H1 (cell line): ENCODE data around the gene PPP2R1A. TPM values are rescaled to one million over a fixed set of nuclear protein-coding genes. Genes with fewer than 3 reads are reported as not detected.

Experiments used
- KDM1A ChIP-seq: fragments of 200-600, 300-600 bp; sonication (generic); IDR thresholded peaks from 2 replicates; pipeline ENCODE4 v1.7.1; 2016; ENCODE audit warnings: mild to moderate bottlenecking, low read length, borderline replicate concordance
- MAX ChIP-seq: IDR thresholded peaks from 2 replicates; pipeline ENCODE4 v1.6.1; 2012; ENCODE audit warnings: inconsistent platforms
- POU5F1 ChIP-seq: IDR thresholded peaks from 2 replicates; pipeline ENCODE4 v1.6.1; 2011; ENCODE audit warnings: low read depth, mild to moderate bottlenecking, low read length, moderate library complexity
- RXRA ChIP-seq: IDR thresholded peaks from 2 replicates; pipeline ENCODE4 v1.6.1; 2011; ENCODE audit warnings: low read depth, mild to moderate bottlenecking, low read length, moderate library complexity; ENCODE audit not compliant: insufficient read depth
- SAP30 ChIP-seq: fragments of 300-600 bp; sonication (generic); IDR thresholded peaks from 2 replicates; pipeline ENCODE4 v1.7.1; 2012; ENCODE audit warnings: low read length, moderate library complexity, mild to moderate bottlenecking, inconsistent platforms; ENCODE audit not compliant: insufficient read depth, insufficient replicate concordance
- SP4 ChIP-seq: IDR thresholded peaks from 2 replicates; pipeline ENCODE4 v1.6.1; 2012; ENCODE audit warnings: low read length, inconsistent platforms
- TEAD4 ChIP-seq: IDR thresholded peaks from 2 replicates; pipeline ENCODE4 v1.6.1; 2012; ENCODE audit warnings: low read depth, low read length, inconsistent platforms, mixed read lengths
- USF2 ChIP-seq: IDR thresholded peaks from 2 replicates; pipeline ENCODE4 v1.6.1; 2011; ENCODE audit warnings: low read length, improper control_type of control experiment
- polyA plus RNA-seq, 7 experiments: library from polyadenylated mRNA; depleted of rRNA in 3 of 7; stranded (reverse) in 5 of 7; unstranded in 2 of 7; fragments of >200 nt in 5 of 7; fragments of 200-250 nt in 2 of 7; gene quantifications; 1 replicate in 5 of 7; 2 replicates in 1 of 7; 4 replicates in 1 of 7; pipeline versions ENCODE4 v1.2.1 to v1.2.3, GENCODE V29; 2011 to 2013; ENCODE audit warnings: missing spikeins in 2 of 7, mixed read lengths in 2 of 7
- total RNA-seq: library from RNA; stranded (reverse); fragmentation: NEBNext Ultra II Directional; extraction: Animal tissue kit (Norgen Biotek cat#: 25700); gene quantifications from 2 replicates; pipeline ENCODE4 v1.2.1, GENCODE V29; 2021

The PPP2R1A gene
- total and polyA plus RNA-seq, 2 of the 8 experiments (the other 6 are each of a cell fraction or from before 2014, with no cell fraction given), result 380 to 382 TPM

GRCh38 chr19:52187407-52187806, 2.4 kb upstream of the PPP2R1A start (continued):
- TF ChIP-seq USF2 (no peak), KDM1A (no peak), RXRA (no peak), TEAD4 (no peak), SP4 (no peak), MAX (no peak), SAP30 (no peak), POU5F1 (no peak)
- TF ChIP-seq, all 59 proteins: peak for 0
